H7 (cell line): Measurements from ENCODE around the gene RFX4. TPM values are rescaled to one million over a fixed set of nuclear protein-coding genes. Genes with fewer than 3 reads are reported as not detected.
A peak's percentile ranks its signal among the peaks of the same experiment; 100 is the strongest.

Source experiments
- DNase-seq: peaks from one replicate; pipeline ENCODE4 v3.0.0; 2012
- H3K27me3 ChIP-seq: 2 replicates; pipeline ENCODE4 v1.6.0; 2011; ENCODE audit warnings: mild to moderate bottlenecking, low read length; ENCODE audit not compliant: control insufficient read depth, insufficient read depth
- H3K36me3 ChIP-seq: replicated peaks from 2 replicates; pipeline ENCODE4 v1.5.1; 2011; ENCODE audit warnings: low read length; ENCODE audit not compliant: control insufficient read depth, insufficient read depth
- H3K4me3 ChIP-seq: 2 replicates; pipeline ENCODE4 v1.5.1; 2011; ENCODE audit warnings: low read depth, mild to moderate bottlenecking, control low read depth, low read length, moderate library complexity; ENCODE audit not compliant: insufficient read depth
- total RNA-seq: library from RNA; depleted of rRNA; stranded (reverse); fragments of >200 nt; shearing (Covaris generic); gene quantifications from 2 replicates; pipeline ENCODE4 v1.2.3, GENCODE V29; 2014

RFX4 gene
- total RNA-seq, 1 experiment from 2014 or later = 0.83 TPM

DNA sequence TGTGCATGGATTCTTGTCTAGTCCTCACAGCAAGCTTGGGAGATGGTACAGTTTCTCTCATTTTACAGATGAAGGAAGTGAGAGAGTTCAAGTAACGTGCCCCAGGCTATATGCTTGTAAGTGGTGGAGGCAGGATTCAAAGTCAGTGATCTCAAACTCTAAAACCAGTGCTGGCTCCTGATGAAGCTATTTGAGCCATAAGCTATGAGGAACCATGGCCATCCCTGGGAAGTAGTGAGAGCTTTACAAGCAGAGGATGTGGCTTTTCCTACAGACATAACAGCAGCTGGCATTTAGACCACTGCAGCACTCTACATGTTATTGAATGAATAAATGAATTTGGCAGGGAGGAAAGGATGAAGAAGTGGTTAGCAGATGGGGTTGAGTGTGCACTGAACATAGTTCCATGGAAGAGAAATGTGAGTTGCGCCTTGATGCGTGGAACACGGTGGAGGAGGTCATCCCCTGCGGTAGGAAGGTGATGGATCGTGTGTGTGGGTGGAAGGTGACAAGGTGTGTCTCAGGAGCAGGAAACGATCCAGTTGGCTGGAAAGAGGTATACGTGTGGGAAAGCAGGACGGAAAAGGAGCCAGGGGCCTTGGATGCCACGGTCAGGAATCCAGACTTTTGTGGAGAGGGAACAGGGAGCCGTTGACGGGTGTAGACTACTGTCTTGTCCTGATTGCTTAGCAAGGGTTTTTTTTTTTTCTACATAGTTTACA is 65.2 kb downstream of the RFX4 start:
- DNase-seq = no peak
- H3K36me3 ChIP-seq = no peaks in the 10 kb centered on the region
- H3K4me3 ChIP-seq = no peak overlapping the region
- no peaks in the 10 kb centered on the region for H3K27me3 ChIP-seq

DNA sequence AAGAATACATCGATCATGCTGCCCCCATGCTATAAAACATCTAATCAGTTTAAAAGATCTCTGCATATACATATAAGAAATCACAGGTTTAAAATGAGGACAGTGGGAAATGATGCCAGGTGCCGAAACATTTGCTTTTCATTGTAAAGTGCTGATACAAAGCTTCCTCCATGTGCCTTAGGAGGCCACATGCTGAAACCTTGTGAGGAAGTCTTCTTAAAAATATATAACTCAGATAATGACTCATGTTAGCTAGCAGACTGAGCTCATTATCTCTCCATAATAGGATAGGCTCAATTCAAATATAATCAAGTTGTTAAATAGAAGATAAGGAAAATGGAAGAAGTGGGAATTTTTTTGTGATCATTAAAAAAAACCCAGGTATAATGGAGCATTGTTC is 65.9 kb downstream of the RFX4 start:
- Histone ChIP-seq H3K36me3 (no peaks in the 10 kb centered on the region), H3K27me3 (no peaks in the 10 kb centered on the region), H3K4me3 (no peak overlapping the region)
- no peak for DNase-seq

DNA sequence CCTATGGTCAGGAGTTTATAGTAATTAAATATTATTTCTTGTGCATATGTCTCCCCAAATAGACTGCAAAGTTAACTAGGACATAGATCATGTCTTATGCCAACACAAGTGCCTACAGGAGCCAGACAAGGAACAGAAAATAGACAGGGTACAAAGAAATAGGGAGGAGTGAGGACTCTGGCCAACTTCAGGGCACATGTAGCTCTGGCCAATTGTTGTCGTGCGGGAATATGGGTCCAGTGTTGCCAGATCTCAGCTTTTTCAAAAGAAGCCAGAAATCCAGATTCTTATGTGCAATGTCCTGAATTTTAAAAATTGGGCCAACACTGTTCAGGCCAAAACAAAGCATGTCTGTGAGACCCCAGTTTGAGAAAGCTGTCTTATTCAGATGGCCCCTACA is 68.7 kb downstream of the RFX4 start:
- no peaks in the 10 kb centered on the region for H3K36me3 ChIP-seq
- no peaks in the 10 kb centered on the region for H3K27me3 ChIP-seq
- no peak overlapping the region for H3K4me3 ChIP-seq
- DNase-seq = no peak

DNA sequence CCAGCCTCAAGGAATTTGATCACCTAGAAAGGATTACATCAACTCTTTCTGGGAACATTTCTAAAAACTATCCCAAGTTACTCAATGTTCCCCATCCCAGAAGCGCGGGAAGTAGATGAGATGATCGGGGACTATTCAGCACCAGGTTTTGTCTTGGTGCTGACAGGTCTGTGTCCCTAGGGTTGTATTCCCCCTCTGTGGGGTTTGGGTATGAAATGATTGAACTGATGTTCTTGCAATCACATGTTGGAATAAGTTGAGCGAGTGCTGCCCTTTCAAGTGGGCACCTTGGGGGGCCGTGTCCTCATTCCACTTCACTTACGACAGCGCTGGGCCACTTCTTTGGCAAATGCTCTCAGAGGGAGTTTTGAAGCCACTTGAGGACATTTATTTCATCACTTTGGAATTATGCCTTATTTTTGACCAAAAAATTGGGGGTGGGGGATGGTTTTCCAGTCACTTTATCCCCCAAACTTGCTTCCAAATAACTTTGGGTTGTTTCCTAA is 69.8 kb downstream of the RFX4 start:
- DNase-seq = no peak
- Histone ChIP-seq H3K4me3 (no peak overlapping the region), H3K36me3 (no peaks in the 10 kb centered on the region), H3K27me3 (no peaks in the 10 kb centered on the region)

DNA sequence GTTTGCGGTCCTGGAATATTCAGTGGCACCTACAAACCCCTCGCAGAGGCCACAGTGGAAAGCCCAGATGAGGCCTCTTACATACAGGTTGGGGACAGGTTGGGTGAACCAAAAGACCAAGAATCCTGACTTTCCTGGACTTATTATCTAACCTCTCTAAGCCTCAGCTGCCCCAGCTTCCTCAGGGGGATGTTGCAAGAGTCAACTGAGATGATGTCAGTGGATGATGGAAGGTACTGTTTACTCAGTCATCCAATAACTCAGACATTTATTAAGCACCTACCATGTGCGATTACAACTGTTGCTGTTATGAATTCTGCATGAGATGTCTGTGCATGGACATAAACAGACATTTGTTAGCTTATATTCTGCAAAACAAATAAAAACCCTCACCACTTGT is 72.8 kb downstream of the RFX4 start:
- no peaks in the 10 kb centered on the region for H3K36me3 ChIP-seq
- no peak overlapping the region for H3K4me3 ChIP-seq
- no peak for DNase-seq
- H3K27me3 ChIP-seq = no peaks in the 10 kb centered on the region

DNA sequence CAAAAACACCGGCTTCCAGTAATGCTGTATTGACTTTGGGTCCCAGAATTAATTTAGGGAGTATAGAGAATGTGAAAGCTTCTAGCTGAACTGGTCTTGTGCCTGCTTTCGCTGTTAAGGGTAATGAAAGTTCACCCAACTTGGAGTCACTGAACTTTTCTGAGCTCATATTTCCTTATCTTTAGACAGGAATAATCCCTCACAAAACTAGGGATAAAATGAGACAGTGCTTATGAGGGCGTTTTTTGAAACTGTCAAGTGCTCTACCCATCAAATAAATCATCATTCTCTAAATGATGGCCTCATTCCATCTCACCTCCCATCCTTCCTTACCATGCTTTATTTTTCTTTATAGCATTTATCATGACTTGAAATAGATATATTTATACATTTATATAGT is 74.7 kb downstream of the RFX4 start:
- H3K36me3 ChIP-seq = no peaks in the 10 kb centered on the region
- H3K27me3 ChIP-seq = no peaks in the 10 kb centered on the region
- no peak overlapping the region for H3K4me3 ChIP-seq
- no peak for DNase-seq

DNA sequence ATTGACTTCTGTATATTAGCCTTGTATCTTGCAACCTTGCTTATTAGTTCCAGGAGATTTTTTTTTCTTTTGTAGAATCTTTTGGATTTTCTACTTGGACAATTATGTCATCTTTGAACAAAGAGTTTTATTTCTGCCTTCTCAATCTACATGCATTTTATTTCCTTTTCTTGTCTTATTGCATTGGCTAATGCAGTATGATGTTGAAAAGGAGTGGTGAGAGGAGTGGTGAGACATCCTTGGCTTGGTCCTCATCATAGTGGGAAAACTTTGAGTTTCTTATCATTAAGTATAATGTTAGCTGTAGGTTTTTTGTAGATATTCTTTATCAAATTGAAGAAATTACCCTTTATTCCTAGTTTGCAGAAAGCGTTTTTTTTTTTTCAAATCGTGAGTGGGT is 80.6 kb downstream of the RFX4 start:
- Histone ChIP-seq H3K27me3 (no peaks in the 10 kb centered on the region), H3K36me3 (no peaks in the 10 kb centered on the region), H3K4me3 (no peak overlapping the region)
- DNase-seq = no peak

DNA sequence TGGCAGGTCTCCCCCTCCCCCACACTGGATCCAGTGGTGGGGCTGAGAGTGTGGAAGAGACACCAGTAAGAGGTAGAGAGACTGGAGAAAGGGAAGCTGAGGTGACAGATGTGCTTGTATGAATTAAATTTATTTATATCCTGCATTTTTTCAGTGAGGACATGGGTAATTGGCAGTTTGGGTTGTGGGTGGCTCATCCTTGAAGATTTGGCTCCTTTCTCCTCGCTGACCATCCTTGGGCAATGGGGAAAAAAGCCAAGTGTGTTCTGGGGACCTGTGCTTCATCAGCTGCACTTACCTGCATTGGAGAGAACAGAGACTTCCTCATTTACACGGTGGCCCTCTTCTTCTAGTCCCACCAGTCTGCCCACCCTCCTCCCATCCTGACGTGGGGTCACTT is 86.4 kb downstream of the RFX4 start:
- H3K36me3 ChIP-seq = no peaks in the 10 kb centered on the region
- H3K4me3 ChIP-seq = no peak overlapping the region
- H3K27me3 ChIP-seq = no peaks in the 10 kb centered on the region
- DNase-seq = no peak

DNA sequence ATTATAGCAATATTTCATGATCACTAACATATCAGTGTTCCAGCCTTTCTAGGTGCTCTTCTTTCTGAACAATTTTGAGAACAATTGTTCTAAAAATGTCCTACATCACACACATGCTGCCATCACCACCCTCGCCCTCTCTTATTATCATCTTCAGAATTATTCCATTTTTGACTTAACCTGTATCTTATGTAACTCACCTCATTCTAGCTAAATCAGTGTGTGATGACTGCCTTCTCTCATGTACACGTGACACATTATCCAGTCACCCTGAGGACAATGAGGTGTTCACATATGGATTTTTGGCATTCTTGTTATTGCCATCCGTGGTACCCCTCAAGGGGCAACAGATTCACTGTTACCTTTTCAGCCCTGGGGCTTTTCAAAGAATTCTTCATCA is 87.3 kb downstream of the RFX4 start:
- no peaks in the 10 kb centered on the region for H3K27me3 ChIP-seq
- no peaks in the 10 kb centered on the region for H3K36me3 ChIP-seq
- no peak for DNase-seq
- no peak overlapping the region for H3K4me3 ChIP-seq

DNA sequence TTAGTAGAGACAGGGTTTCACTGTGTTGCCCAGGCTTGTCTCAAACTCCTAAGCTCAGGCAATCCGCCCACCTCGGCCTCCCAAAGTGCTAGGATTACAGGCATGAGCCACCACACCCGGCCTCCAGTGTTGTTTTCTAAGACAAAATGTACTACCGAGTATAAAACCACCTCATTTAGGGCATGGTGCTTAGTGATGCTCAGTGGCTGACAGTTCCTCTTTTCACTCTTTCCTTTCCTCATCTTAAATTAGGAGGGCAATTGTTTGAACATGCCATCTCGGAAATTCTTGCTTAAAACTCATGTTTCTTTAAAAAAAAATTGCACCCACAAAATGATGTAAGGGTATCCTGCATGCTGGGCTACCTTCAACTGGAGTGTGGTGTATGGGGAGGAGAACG is 89.0 kb downstream of the RFX4 start:
- no peaks in the 10 kb centered on the region for H3K36me3 ChIP-seq
- no peaks in the 10 kb centered on the region for H3K27me3 ChIP-seq
- DNase-seq = no peak
- H3K4me3 ChIP-seq = no peak overlapping the region

DNA sequence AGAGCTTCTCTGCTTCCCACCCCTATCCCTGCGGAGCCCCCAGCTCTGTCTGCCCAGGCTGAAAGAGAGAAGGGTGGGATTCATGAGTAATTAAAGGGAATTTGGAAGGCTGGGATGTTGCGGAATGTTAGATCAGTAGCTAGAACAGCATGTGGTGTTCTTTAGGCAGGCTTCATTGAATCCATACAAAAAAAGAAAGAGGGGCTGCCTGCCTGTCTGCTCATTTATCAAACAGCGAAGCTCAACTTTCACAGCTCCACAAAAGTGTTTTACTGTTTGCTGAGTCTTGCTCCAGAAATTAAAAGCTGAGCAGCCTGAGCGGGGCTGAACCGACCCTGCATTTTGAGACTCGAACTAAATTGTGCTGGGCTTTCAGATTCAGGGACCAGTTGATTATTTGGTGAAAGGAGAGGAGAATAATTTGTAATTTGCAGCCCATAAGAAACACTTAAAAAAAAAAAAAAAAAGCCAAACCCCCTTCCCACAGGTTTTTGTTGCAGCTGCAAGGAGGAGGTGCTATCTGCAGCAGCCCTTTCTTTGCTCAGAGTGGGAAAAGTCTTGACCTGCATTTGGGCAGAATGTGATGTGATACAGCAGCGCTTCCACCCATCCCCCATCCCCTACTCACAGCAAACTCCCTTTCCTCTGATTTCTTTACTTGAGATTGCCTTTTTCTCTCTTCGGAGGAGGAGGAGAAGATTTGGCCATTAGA is 89.7 kb downstream of the RFX4 start:
- Histone ChIP-seq H3K27me3 (no peaks in the 10 kb centered on the region), H3K4me3 (no peak overlapping the region), H3K36me3 (no peaks in the 10 kb centered on the region)
- DNase-seq = peak; percentile 52

DNA sequence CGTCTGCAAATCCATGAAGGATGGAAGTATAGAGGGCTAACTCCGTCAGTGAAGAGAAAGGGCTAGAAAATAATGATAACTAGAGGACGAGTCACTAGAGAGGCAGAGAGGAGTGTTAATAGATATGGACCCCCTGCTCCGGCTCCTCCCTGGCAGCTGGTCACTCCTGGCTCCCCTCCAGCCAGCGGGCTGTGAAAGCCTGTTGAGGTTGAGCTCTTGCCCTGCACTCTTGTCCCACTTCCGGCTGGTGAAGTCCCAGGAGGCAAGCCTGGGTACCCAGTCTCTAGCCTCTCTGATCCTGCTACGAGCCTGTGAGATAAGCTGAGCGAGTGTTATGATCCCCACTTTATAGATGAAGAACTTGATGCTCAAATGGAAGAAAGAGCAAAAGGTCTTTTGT is 90.3 kb downstream of the RFX4 start:
- H3K36me3 ChIP-seq = no peaks in the 10 kb centered on the region
- no peaks in the 10 kb centered on the region for H3K27me3 ChIP-seq
- peak; percentile 29 for DNase-seq
- H3K4me3 ChIP-seq = no peak overlapping the region

DNA sequence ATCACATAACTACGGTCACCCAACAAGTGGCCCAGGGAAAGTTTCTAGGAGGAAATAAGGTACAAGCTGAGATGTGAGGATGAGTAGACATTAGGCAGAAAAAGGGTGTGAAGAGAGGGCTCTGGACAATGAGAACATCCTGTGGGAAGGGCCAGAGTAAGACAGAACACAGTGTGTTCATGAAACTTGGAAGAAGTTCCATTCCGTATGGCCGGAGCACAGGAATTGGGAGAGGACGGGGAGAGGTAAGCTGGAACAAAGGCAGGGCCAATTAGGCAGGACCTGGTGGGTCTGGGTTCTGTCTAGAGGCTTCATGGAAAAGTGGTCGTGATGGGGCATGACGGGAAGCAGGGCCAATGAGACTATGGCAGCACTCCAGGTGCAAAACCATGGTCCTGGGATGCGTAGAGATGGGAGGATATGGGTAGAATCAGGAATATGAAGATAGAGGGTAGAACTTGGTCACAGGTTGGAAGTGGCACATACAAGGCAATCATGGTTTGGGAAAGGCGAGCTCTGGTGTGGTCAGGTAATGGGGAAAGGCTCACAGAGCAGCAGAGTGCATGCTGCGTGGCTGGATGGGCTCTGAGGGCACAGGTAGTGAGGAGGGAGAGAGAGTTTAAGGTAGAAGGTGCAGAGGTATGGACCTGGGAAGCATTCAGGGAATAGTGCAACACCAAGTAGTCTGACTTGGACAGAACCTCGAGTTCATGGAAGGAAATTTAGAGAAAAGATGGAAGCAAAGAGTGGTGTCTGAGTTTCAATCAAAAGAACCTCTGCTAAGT is 93.0 kb downstream of the RFX4 start:
- no peaks in the 10 kb centered on the region for H3K27me3 ChIP-seq
- no peaks in the 10 kb centered on the region for H3K36me3 ChIP-seq
- H3K4me3 ChIP-seq = no peak overlapping the region
- DNase-seq = no peak

DNA sequence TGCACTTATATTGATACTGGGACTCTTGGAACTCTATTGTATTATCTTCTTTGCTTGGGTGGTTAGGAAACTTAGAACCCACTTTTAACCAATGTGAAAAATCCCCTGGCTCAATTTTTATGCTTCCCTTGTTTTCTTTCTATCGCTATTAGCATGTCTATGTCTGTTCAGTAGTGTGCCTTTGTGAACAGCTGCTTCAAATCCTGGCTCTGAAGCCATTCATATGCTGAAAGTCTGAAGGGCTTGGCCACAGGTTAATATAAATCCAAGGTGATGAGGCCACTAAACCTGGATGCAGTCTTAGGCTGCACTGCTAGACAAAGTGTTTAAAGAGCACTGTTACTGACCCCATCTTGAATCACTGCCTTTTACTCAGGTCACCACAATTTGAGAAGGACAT is 96.8 kb downstream of the RFX4 start:
- Histone ChIP-seq H3K27me3 (no peaks in the 10 kb centered on the region), H3K36me3 (no peaks in the 10 kb centered on the region), H3K4me3 (no peak overlapping the region)
- no peak for DNase-seq

DNA sequence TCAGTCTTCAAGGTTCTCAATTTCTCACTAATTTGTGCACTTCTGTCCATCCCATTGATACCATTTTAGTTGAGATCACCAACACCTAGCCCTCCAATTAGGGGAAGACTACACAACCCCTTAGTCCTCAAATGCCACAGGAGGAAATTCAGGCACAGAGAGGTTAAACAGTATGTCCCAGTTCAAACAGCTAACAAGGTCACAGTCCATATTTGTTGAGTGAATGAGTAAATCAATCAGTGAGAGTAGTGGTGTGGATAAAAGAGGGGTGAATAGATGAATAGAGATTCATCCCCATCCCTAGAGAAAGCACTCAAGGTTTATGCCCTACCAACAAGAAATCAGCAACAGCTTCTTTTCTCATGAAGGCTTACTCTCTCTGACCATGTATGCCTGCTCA is 97.5 kb downstream of the RFX4 start:
- no peaks in the 10 kb centered on the region for H3K27me3 ChIP-seq
- no peak overlapping the region for H3K4me3 ChIP-seq
- H3K36me3 ChIP-seq = no peaks in the 10 kb centered on the region
- no peak for DNase-seq
